Activated gamma-delta T cell treated with Interleukin-2 at 50 U/mL for 16 hours (primary cell): ENCODE measurements around the gene COL9A1.

Experiments used
- DNase-seq: peaks from one replicate; pipeline ENCODE4 v3.0.0-alpha.2; 2020

COL9A1 gene

GRCh38 chr6:70285201-70285600 is 17.7 kb downstream of the COL9A1 start:
- DNase-seq, result no peak

DNA sequence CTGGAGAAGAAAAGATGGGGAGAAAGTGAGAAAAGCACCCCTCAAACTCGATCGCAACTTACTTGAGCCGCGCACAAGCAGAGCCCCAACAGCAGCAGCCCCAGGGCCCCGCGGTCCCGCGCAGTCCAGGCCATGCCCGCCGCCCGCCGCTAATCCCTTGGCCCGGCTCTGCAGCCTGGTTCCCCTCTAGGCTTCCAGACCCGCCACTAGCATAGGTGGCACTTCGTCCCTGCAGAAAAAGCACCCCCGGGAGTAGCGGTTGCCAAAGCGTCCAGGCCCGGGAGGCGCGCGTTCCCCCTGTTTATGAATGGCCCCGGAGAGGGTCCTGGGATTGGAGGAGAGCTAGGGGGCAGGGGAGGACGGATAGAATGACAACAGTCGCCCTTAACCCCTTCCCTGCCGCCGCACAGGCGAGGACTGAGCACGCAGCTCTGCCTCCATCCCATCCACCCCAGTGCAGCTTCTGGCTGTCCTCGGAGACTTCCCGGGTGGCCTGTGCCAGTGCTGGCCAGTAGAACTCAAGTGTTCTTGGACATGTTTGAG is 19.9 kb downstream of the COL9A1 start:
- no peak for DNase-seq

GRCh38 chr6:70282312-70282918 is 20.5 kb downstream of the COL9A1 start:
- DNase-seq, result no peak

DNA sequence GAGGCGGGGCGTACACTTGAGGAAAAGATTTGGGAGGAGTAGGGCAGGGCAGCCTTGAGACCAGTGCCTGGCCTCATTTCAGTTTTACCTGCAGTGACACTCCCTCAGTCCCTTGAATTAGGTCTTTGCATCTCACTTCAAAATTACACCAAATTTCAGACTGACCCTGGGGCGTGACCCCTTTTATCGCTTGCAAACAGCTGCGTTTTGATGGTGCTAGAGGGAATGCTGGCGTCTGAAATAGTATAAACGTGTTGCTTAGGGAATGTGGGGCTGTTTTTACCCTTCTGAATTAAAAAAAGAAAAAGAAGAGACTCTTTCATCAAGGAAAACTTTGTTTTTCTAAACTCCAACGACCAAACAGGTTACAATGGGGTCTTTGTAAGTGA is 21.0 kb downstream of the COL9A1 start:
- no peak for DNase-seq

DNA sequence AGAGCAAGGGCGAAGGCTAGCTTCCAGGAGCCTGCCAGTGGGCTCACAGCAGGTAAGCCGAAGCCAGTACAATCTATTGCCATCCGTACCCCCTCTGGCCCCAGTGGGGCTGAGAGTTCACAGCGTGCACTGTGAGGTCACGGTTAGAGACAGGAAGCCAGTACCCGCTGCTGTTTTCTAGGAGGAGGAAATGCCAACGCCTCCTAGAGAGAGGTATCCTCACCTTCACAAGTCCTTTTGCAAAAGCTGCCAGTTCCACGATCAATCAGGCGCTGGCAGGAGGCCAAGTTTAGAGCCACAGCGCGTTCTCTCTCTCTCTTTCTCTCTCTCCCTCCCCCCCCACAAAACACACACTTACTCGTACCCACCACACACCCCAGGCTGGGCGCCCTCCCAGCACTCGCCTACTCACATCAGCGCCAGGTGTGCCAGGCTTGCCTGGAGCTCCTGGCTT is 22.5 kb downstream of the COL9A1 start:
- DNase-seq, result no peak

DNA sequence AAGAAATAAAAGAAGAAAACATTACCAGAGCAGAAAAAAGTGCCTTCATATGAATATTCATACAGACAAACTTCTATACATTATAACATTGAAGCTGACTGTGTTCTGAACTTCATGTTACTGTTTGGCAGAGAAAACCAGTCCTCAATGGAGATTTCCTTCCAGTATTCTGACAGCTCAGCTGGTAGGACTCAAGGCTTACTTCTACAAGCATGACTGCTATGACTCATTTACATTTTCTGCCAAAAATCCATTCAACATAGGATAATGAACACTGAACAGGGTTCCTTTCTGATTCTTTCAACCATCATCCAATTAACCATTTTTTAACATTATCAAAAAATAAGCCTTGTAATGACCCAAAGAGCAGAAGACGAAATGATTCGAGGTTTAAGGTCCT is 25.4 kb downstream of the COL9A1 start:
- DNase-seq, result no peak

DNA sequence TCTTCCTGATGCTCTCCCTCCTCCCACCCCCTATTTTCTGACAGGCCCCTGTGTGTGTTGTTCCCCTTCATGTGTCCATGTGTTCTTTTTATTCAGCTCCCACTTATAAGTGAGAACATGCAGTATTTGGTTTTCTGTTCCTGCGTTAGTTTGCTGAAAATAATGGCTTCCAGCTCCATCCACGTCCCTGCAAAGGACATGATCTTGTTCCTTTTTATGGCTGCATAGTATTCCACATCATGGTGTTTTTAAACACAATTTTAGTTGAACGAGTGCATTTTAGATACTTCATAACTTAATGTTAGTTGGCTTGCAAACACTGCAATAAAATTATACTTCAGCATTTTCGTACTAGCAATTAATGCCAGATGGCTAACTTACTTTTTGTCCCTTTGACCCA is 28.5 kb downstream of the COL9A1 start:
- no peak for DNase-seq

DNA sequence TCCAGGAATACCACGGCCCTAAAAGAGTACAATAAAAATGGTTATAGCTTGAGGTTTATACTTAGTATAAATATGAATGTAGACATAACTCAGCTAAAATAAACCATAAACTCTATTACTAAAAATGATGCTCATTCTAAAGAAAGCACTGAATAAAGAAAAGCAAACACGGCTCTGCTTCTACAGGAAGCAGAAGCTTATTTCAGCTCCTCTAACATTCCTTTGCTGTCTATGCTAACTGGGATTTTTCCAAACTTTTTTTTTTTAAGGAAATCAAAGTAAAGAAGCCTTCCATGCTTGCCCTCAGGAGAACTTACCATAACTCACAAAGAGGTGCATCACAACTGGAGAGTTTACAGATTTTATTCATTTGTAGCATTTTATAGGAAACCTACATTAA is 30.8 kb downstream of the COL9A1 start:
- DNase-seq, result no peak

DNA sequence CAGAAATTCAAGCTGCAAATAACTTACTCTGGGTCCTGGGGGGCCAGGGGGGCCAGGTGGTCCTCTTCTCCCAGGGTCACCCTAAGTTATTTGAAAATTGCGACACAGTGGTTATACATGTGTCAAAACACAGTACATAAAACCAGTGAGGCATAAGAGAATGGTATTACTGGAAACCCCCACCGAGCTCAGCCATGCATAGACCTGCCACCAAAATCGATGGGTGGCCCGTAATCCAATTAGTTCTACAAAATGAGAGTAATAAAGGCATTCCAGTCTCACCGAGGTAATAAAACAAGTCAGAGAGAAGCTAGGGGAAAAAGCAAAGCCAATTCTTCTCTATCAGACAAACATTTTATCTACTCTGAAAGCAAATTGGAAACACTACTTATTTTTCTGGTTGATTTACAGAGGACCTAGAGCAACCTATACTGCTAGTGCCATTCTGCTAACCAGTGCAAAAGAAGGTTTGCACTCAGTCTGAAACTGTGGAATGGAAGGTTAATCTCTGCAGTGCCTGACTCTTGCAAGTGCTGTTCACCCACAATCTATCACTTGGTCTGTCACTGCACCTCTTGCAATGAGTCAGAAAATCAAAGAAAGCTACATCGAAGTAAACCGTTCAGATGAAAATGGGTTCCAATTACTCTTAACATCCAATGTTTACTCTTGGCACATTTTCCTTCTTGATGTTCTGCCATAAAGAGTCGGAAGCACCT is 32.4 kb downstream of the COL9A1 start:
- DNase-seq, result no peak

- no peak for DNase-seq
Measured at GRCh38 chr6:70266142-70266541, 36.7 kb downstream of the COL9A1 start.

DNA sequence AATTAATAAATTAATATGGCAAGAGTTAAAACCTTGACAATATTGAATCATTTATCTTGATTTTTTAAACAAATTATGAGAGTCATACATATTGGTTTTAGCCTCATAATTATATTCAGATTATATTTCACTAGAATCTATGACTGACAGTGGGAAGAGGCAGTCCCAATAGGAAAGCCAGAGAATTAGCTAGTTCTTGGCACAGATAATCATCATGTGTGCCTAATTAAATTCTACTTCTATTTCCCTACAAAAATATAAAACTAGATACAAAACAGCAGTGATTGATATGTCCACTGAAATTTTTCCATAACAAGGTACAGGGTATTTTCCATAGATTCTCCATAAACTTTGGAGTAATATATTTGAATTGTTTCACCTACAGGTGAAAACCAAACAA is 38.6 kb downstream of the COL9A1 start:
- DNase-seq, result no peak

GRCh38 chr6:70258483-70258882 is 44.4 kb downstream of the COL9A1 start:
- no peak for DNase-seq

GRCh38 chr6:70257768-70258273 is 45.1 kb downstream of the COL9A1 start:
- no peak for DNase-seq

DNA sequence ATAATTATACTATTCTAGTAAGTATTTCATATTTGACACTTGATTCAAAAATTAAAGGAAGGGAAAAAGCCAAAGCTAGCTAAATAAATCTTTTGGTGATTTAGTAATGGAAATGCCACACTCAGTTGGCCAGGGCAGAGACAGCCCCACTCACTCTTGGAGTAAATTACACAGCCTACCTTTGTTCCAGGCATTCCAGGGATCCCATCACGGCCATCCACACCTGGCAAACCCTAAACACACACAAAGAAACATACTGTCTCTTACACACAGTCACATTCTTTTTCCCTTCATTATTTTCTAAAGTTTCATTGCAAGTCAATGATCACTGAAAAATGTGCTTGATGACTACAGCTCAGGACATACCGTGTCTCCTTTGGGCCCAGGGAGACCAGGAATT is 48.1 kb downstream of the COL9A1 start:
- DNase-seq, result no peak

GRCh38 chr6:70253923-70254322 is 49.0 kb downstream of the COL9A1 start:
- no peak for DNase-seq

GRCh38 chr6:70252604-70253003 is 50.3 kb downstream of the COL9A1 start:
- DNase-seq, result no peak

DNA sequence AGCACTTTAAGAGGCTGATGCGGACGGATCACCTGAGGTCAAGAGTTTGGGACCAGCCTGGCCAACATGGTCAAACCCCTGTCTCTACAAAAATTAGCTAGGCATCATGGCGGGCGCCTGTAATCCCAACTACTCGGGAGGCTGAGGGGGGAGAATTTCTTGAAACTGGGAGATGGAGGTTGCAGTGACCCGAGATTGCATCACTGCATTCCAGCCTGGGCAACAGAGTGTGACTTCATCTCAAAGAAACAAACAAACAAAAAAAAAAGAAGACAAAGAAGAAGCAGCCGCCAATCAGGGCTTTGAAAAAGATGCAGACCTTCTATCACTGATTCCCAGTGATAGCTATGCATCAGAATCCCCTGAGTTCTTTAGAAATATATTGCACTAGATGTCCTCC is 56.8 kb downstream of the COL9A1 start:
- no peak for DNase-seq

DNA sequence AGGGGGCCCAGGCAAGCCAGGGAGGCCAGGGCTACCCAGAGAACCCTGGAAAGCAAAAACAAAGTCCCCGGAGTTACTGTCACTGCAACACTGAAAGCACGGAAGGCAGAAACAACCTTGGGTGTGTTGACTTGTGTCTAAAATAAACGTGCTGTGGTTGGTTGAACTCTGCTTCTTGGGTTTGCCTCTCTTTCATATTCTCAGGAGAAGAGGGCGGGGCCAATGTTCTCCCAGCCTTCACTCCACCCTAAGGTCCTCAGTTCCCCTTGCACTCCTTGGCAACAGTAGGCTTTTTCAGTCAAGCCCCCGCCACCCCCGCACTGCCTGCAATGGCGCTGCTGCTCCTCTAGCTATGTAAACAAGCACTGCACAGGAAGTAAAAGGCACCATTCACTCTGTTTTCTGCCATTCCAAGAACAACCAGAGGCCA is 60.9 kb downstream of the COL9A1 start:
- DNase-seq, result no peak

DNA sequence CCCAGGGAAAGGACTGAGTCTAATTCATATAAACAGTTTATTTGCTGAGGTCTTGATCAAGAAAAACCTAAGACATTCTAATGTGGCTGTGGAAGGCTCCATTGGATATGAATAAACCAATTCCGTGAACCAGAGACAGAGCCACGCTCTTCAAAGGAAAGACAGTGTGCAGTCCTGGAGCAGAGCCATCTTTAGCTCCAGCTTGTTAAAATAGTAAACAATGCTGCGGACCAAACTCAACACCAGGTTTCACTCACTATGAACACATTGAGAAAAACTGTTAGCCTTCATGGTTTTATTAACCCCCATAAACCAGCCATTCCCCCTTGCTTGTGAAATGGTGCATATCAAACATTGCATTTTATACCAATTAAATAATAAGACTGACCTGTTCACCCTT is 61.9 kb downstream of the COL9A1 start:
- no peak for DNase-seq

- no peak for DNase-seq
Measured at GRCh38 chr6:70236343-70236742, 66.5 kb downstream of the COL9A1 start.

GRCh38 chr6:70234561-70235236 is 68.2 kb downstream of the COL9A1 start:
- no peak for DNase-seq

GRCh38 chr6:70231311-70231710 is 71.6 kb downstream of the COL9A1 start:
- DNase-seq, result no peak

DNA sequence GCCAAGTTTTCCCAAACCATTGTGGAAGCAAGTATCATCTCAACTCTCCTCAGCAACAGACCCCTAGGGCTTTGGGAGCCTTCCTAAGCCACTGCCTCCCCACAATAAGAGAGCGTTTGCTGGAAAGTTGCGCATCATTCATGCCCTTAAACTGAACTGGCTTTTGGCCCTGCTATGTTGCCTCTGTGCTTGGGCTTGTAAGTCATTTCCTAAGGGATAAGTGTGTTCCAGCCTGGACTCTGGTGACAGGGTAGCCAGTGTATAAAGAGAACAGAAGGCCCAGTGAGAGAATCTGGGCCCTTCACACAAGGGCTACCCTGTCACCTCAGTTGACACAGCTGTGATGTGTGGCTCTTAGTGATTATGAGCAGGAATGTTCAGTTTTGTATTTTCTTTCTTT is 77.8 kb downstream of the COL9A1 start:
- no peak for DNase-seq

- no peak for DNase-seq
Measured at GRCh38 chr6:70222439-70222749, 80.5 kb downstream of the COL9A1 start.
